ENCODE data around the gene MAPK8IP1. TPM values are rescaled to one million over a fixed set of nuclear protein-coding genes. Genes with fewer than 3 reads are reported as not detected.
A peak's percentile ranks its signal among the peaks of the same experiment; 100 is the strongest.

The MAPK8IP1 gene
- total and polyA plus RNA-seq, 7 donors = 1.2 to 15.5 (median 4.9) TPM

GRCh38 chr11:45921561-45922424, 36.3 kb downstream of the MAPK8IP1 start:
- H3K27me3 ChIP-seq = peaks cover 15 to 38% (median 20%) of the 10 kb centered on the region in 3 donors
- peak; percentile 63 for DNase-seq
- intact Hi-C loops (cut with DNase I) = no loop called here
- TF ChIP-seq CTCF (IDR thresholded peaks at IDR 0.05) (no peak), EP300 (IDR thresholded peaks at IDR 0.05) (no peak), POLR2A (IDR thresholded peaks at IDR 0.05) (no peak), POLR2AphosphoS5 (IDR thresholded peaks at IDR 0.05) (no peak)
- no peaks in the 10 kb centered on the region for H3K9me3 ChIP-seq
- peak overlapping the region in 3 of 4 donors; percentile 22 to 38 (median 37) for H3K4me3 ChIP-seq
- 10 to 33% methylated on average over 54 of the region's 54 CpGs for WGBS, 2 donors
- H3K27ac ChIP-seq = no peak overlapping the region
- peaks cover 0 to 28% (median 25%) of the 10 kb centered on the region in 4 donors for H3K4me1 ChIP-seq
- no peaks in the 10 kb centered on the region for H3K36me3 ChIP-seq

GRCh38 chr11:45922425-45923082, 37.1 kb downstream of the MAPK8IP1 start, which contains the start of gene LARGE2:
Gene LARGE2 (plus strand): TSS chr11:45922656. CDS start chr11:45922883, 227 bp downstream.
- H3K9me3 ChIP-seq = no peaks in the 10 kb centered on the region
- H3K4me3 ChIP-seq = peak within 1 kb of the TSS in 3 of 4 donors; percentile 22 to 38 (median 37)
- TF ChIP-seq POLR2AphosphoS5 (IDR thresholded peaks at IDR 0.05) = no peak
- TF ChIP-seq EP300 (IDR thresholded peaks at IDR 0.05) = no peak
- TF ChIP-seq POLR2A (IDR thresholded peaks at IDR 0.05) = no peak
- no peak for TF ChIP-seq CTCF (IDR thresholded peaks at IDR 0.05)
- no peaks in the 10 kb centered on the region for H3K36me3 ChIP-seq
- H3K27me3 ChIP-seq = peaks cover 15 to 40% (median 20%) of the 10 kb centered on the region in 3 donors
- WGBS, 2 donors = 1% methylated on average over 73 of the region's 73 CpGs
- no peak for DNase-seq
- intact Hi-C loops (cut with DNase I) = no loop called here
- H3K4me1 ChIP-seq = peaks cover 0 to 21% (median 19%) of the 10 kb centered on the region in 4 donors
- H3K27ac ChIP-seq = no peak within 1 kb of the TSS

GRCh38 chr11:45924036-45924915, 38.8 kb downstream of the MAPK8IP1 start:
- Histone ChIP-seq H3K4me1 (peaks cover 0 to 18% (median 17%) of the 10 kb centered on the region in 4 donors), H3K9me3 (no peaks in the 10 kb centered on the region), H3K27ac (no peak overlapping the region), H3K4me3 (no peak overlapping the region), H3K27me3 (peaks cover 15 to 40% (median 20%) of the 10 kb centered on the region in 3 donors), H3K36me3 (no peaks in the 10 kb centered on the region)
- peak; percentile 57 for DNase-seq
- TF ChIP-seq CTCF (IDR thresholded peaks at IDR 0.05) (no peak), POLR2A (IDR thresholded peaks at IDR 0.05) (no peak), POLR2AphosphoS5 (IDR thresholded peaks at IDR 0.05) (no peak), EP300 (IDR thresholded peaks at IDR 0.05) (no peak)
- intact Hi-C loops (cut with DNase I) = no loop called here
- 77 to 89% methylated on average over 22 of the region's 22 CpGs for WGBS, 2 donors

GRCh38 chr11:45924927-45925326, 39.5 kb downstream of the MAPK8IP1 start:
- H3K9me3 ChIP-seq = no peaks in the 10 kb centered on the region
- no peak for DNase-seq
- peaks cover 15 to 40% (median 20%) of the 10 kb centered on the region in 3 donors for H3K27me3 ChIP-seq
- H3K27ac ChIP-seq = no peak overlapping the region
- no peak overlapping the region for H3K4me3 ChIP-seq
- TF ChIP-seq CTCF (IDR thresholded peaks at IDR 0.05) (no peak), POLR2AphosphoS5 (IDR thresholded peaks at IDR 0.05) (no peak), POLR2A (IDR thresholded peaks at IDR 0.05) (no peak), EP300 (IDR thresholded peaks at IDR 0.05) (no peak)
- intact Hi-C loops (cut with DNase I) = no loop called here
- 90 to 93% methylated on average over 6 of the region's 6 CpGs for WGBS, 2 donors
- peaks cover 0 to 18% (median 17%) of the 10 kb centered on the region in 4 donors for H3K4me1 ChIP-seq
- H3K36me3 ChIP-seq = no peaks in the 10 kb centered on the region

Measured in sigmoid colon (tissue), 7 donors.